Measurements from ENCODE around the gene PRKCZ. TPM values are rescaled to one million over a fixed set of nuclear protein-coding genes. Genes with fewer than 3 reads are reported as not detected.

Gene PRKCZ
- total RNA-seq, 1 donor from 2014 or later: 2.5 TPM

GRCh38 chr1:2159124-2159523, 108.9 kb downstream of the PRKCZ start:
- Mint-ChIP-seq H3K9me3 (peaks cover 6% of the 10 kb centered on the region), H3K4me1 (no peaks in the 10 kb centered on the region), H3K27me3 (no peaks in the 10 kb centered on the region), H3K27ac (no peak overlapping the region), H3K4me3 (no peak overlapping the region), H3K36me3 (ENCODE audit: low read depth) (no peaks in the 10 kb centered on the region)
- intact Hi-C loops (cut with micrococcal nuclease): no loop called here
- no peak for DNase-seq

DNA sequence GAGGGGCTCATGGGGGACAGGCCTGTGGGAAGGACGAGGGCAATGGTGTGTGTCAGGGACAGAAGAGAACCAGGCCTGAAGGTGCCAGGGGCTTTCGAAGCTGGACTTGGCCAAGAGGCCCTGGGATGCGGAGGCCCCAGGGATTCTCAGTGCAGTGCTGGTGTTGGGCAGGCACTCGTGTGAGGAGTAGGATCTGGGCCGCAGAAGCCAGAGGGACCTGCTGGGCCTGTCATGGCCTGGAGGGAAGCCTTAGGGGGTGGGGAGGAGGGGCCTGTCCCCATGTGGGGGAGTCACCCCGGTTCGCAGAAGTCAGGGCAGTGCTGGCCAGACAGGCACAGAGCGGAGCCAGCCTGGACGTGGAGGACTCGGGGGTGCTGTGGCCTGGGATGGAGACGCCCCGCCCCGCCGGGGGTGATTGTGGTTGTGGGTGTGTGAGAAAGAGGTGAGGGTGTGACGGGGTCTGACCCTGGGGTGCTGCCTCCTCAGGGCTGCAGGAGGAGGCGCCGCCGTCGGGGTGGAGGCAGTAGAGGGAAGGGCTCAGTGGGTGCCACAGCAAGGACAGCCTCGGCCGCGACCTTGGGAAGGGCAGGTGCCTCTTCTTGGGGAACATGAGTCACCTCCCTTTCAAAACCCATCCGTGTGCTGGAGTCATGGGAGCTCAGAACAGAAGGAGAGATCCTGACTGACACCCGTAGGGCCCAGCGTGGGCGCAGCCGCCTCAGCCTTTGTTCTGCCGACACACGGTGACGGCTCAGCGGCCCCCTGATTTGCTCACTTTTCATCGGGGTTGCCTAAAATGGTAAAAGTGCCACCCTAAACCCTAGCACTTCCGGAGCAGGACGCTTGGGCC, 110.5 kb downstream of the PRKCZ start:
- no peak for DNase-seq

DNA sequence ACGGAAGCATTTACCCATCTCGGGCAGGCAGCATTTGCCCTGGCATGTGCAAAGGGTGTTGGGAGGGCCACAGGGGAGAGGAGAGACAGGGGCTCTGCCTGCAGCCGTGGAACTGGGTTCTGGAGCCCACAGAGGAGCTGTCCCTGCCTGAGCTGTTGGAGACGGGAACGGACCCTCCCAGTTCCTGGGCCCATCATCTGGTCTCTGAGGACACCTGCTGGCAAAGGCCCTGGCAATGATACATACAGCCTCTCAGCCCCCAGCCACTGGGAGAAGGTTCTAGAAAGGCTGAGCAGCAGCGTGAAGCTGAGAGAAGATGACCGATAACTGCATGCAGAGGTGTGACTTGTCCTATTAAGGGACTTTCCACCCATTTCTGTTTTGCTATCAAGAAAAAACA, 113.0 kb downstream of the PRKCZ start:
- Mint-ChIP-seq H3K27ac (no peak overlapping the region), H3K36me3 (ENCODE audit: low read depth) (no peaks in the 10 kb centered on the region), H3K4me3 (no peak overlapping the region), H3K9me3 (no peaks in the 10 kb centered on the region), H3K27me3 (no peaks in the 10 kb centered on the region), H3K4me1 (no peaks in the 10 kb centered on the region)
- intact Hi-C loops (cut with micrococcal nuclease): no loop called here
- no peak for DNase-seq

More for the DNA sequence above, 110.5 kb downstream of the PRKCZ start:
- H3K36me3 Mint-ChIP-seq (ENCODE audit: low read depth): no peaks in the 10 kb centered on the region
- intact Hi-C loops (cut with micrococcal nuclease): no loop called here
- H3K27ac Mint-ChIP-seq: no peak overlapping the region
- no peaks in the 10 kb centered on the region for H3K9me3 Mint-ChIP-seq
- H3K27me3 Mint-ChIP-seq: no peaks in the 10 kb centered on the region
- no peaks in the 10 kb centered on the region for H3K4me1 Mint-ChIP-seq
- no peak overlapping the region for H3K4me3 Mint-ChIP-seq

DNA sequence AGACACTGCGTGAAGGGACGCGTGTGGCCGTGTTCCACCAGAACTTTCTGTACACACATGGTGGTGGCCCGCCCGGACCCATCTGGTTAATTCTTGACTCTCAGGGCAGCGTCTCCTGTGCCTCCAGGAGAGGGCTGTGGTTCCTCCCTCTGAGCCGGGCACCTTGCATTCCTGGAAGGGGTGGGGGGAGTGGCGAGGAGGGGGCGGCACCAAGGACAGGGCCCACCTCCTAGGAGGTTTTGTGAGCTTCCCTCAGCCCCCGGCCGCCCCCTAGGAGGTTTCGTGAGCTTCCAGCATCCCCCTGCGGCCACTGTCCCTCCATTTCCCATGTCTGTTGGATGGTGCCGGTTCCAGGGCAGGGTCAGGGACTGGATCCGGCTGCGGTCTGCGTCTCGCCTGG, 115.4 kb downstream of the PRKCZ start:
- Mint-ChIP-seq H3K4me1 (no peaks in the 10 kb centered on the region), H3K27ac (no peak overlapping the region), H3K4me3 (no peak overlapping the region), H3K9me3 (no peaks in the 10 kb centered on the region), H3K27me3 (no peaks in the 10 kb centered on the region), H3K36me3 (ENCODE audit: low read depth) (no peaks in the 10 kb centered on the region)
- no peak for DNase-seq
- intact Hi-C loops (cut with micrococcal nuclease): no loop called here

GRCh38 chr1:2166254-2166653, 116.0 kb downstream of the PRKCZ start:
- Mint-ChIP-seq H3K27ac (no peak overlapping the region), H3K9me3 (no peaks in the 10 kb centered on the region)

GRCh38 chr1:2166695-2167094, 116.5 kb downstream of the PRKCZ start:
- Mint-ChIP-seq H3K27ac (no peak overlapping the region), H3K4me3 (no peak overlapping the region), H3K36me3 (ENCODE audit: low read depth) (no peaks in the 10 kb centered on the region), H3K9me3 (no peaks in the 10 kb centered on the region), H3K4me1 (no peaks in the 10 kb centered on the region), H3K27me3 (no peaks in the 10 kb centered on the region)
- intact Hi-C loops (cut with micrococcal nuclease): no loop called here
- DNase-seq: no peak

More at GRCh38 chr1:2166254-2166653, 116.0 kb downstream of the PRKCZ start:
- H3K4me3 Mint-ChIP-seq: no peak overlapping the region
- intact Hi-C loops (cut with micrococcal nuclease): no loop called here
- H3K4me1 Mint-ChIP-seq: no peaks in the 10 kb centered on the region
- H3K27me3 Mint-ChIP-seq: no peaks in the 10 kb centered on the region
- no peak for DNase-seq
- no peaks in the 10 kb centered on the region for H3K36me3 Mint-ChIP-seq (ENCODE audit: low read depth)

GRCh38 chr1:2168090-2168489, 117.9 kb downstream of the PRKCZ start:
- Mint-ChIP-seq H3K36me3 (ENCODE audit: low read depth) (no peaks in the 10 kb centered on the region), H3K27me3 (no peaks in the 10 kb centered on the region), H3K4me3 (no peak overlapping the region), H3K27ac (no peak overlapping the region), H3K4me1 (no peaks in the 10 kb centered on the region), H3K9me3 (no peaks in the 10 kb centered on the region)
- DNase-seq: no peak
- intact Hi-C loops (cut with micrococcal nuclease): no loop called here

GRCh38 chr1:2168535-2168934, 118.3 kb downstream of the PRKCZ start:
- no peak for DNase-seq
- no peaks in the 10 kb centered on the region for H3K4me1 Mint-ChIP-seq
- intact Hi-C loops (cut with micrococcal nuclease): no loop called here
- H3K27ac Mint-ChIP-seq: no peak overlapping the region
- H3K36me3 Mint-ChIP-seq (ENCODE audit: low read depth): no peaks in the 10 kb centered on the region
- no peaks in the 10 kb centered on the region for H3K27me3 Mint-ChIP-seq
- no peaks in the 10 kb centered on the region for H3K9me3 Mint-ChIP-seq
- no peak overlapping the region for H3K4me3 Mint-ChIP-seq

DNA sequence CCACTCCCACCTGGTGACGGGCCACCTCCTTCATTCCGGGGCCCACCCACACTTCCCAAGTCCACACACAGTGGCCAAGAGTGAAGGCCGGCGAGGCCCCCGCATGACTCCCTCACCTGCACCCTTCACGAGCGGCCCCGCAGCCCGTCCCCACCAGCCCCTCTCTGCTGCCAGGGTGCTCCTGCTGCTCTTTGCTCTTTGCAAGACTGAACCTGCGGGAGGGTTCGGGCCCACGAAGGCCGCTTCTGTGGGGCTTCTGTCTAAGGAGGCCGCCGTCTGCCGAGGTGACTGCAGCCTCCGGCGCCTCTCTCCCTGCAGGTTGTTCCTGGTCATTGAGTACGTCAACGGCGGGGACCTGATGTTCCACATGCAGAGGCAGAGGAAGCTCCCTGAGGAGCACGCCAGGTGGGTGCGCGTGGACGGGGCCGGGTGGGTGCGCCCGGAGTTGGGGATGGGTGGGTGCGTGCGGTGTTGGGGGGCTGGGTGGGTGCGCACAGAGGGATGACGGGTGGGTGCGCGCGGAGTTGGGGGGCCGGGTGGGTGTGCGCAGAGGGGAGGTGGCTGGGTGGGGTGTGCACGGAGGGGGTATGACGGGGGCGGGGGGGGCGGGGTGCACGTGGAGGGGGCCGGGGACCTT, 119.1 kb downstream of the PRKCZ start:
- H3K36me3 Mint-ChIP-seq (ENCODE audit: low read depth): no peaks in the 10 kb centered on the region
- H3K27ac Mint-ChIP-seq: no peak overlapping the region
- H3K4me1 Mint-ChIP-seq: no peaks in the 10 kb centered on the region
- no peak overlapping the region for H3K4me3 Mint-ChIP-seq
- no peak for DNase-seq
- no peaks in the 10 kb centered on the region for H3K9me3 Mint-ChIP-seq
- no peaks in the 10 kb centered on the region for H3K27me3 Mint-ChIP-seq
- intact Hi-C loops (cut with micrococcal nuclease): no loop called here

- Mint-ChIP-seq H3K27ac (no peak overlapping the region), H3K36me3 (ENCODE audit: low read depth) (no peaks in the 10 kb centered on the region), H3K4me1 (no peaks in the 10 kb centered on the region), H3K27me3 (no peaks in the 10 kb centered on the region), H3K4me3 (no peak overlapping the region), H3K9me3 (no peaks in the 10 kb centered on the region)
- DNase-seq: no peak
- intact Hi-C loops (cut with micrococcal nuclease): no loop called here
Measured at GRCh38 chr1:2170211-2170610, 120.0 kb downstream of the PRKCZ start.

- Mint-ChIP-seq H3K4me3 (no peak overlapping the region), H3K9me3 (no peaks in the 10 kb centered on the region), H3K36me3 (ENCODE audit: low read depth) (no peaks in the 10 kb centered on the region), H3K27me3 (no peaks in the 10 kb centered on the region), H3K27ac (no peak overlapping the region), H3K4me1 (no peaks in the 10 kb centered on the region)
- intact Hi-C loops (cut with micrococcal nuclease): no loop called here
- DNase-seq: no peak
Measured at GRCh38 chr1:2172012-2172411, 121.8 kb downstream of the PRKCZ start.

GRCh38 chr1:2172551-2173146, 122.4 kb downstream of the PRKCZ start:
- no peaks in the 10 kb centered on the region for H3K9me3 Mint-ChIP-seq
- H3K27me3 Mint-ChIP-seq: no peaks in the 10 kb centered on the region
- intact Hi-C loops (cut with micrococcal nuclease): no loop called here
- no peak overlapping the region for H3K27ac Mint-ChIP-seq
- no peaks in the 10 kb centered on the region for H3K36me3 Mint-ChIP-seq (ENCODE audit: low read depth)
- DNase-seq: no peak
- no peak overlapping the region for H3K4me3 Mint-ChIP-seq
- H3K4me1 Mint-ChIP-seq: no peaks in the 10 kb centered on the region

DNA sequence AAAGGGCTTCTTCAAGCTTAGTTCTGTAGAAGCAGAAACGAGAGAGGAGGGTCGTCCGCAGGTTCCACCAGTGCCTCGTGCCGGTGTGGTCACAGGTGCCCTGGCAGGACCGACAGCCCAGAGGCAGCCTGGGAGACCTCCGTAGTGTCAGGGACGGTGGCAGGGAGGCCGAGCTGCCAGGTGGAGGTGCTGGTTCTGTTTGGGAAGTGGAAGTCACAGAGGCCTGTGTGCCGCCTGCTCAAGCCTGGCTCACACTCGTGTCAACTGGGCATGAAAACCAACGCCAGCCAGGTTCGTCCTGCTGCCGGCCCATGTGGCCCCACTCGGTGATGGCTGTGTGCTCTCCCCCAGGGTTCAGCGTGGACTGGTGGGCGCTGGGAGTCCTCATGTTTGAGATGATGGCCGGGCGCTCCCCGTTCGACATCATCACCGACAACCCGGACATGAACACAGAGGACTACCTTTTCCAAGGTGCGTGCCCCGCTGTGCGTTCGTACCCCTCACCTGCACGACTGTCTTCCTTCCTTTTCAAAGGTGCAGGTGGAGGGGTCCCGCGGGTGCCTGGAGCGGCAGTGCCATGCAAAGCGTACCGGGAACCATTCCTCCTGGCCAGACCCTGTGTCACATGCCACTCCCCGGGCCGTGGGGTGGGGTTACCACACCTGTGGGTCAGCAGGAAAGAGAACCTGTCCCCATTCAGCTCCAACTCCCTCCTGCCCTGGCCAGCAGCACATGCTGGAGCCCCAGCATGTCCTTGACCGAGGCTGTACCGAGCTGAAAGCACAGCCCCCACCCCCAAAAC, 123.5 kb downstream of the PRKCZ start:
- Mint-ChIP-seq H3K4me3 (no peak overlapping the region), H3K9me3 (no peaks in the 10 kb centered on the region), H3K36me3 (ENCODE audit: low read depth) (no peaks in the 10 kb centered on the region), H3K4me1 (no peaks in the 10 kb centered on the region), H3K27me3 (no peaks in the 10 kb centered on the region), H3K27ac (no peak overlapping the region)
- intact Hi-C loops (cut with micrococcal nuclease): no loop called here
- no peak for DNase-seq
